Stimulated activated CD4-positive, alpha-beta T cell treated with anti-CD3 and anti-CD28 coated beads, TNF-alpha, amount 100 ng/mL, for 4 hours (primary cell): Measurements from ENCODE around the gene PTPRN2.
"Not testable (repeated sequence)": the region's sequence is repeated elsewhere in the genome, so short reads cannot be mapped to it uniquely, and the experiment has no call there.

Experiments used
- DNase-seq, 3 experiments: peaks; one replicate each; pipeline ENCODE4 v3.0.0-alpha.2; 2020; ENCODE audit warnings: low read depth in 3 of 3

The PTPRN2 gene

GRCh38 chr7:158587162-158588084 lies at the start of gene PTPRN2:
Gene PTPRN2, minus strand, starts transcription at chr7:158587823.
- DNase-seq: peak; percentile 9 to 41 (median 28)

- no peak for DNase-seq
These were observed 45.7 kb upstream of the PTPRN2 start for GRCh38 chr7:158633055-158633956.

GRCh38 chr7:158631574-158632195 lies 44.1 kb upstream of the PTPRN2 start:
- no peak for DNase-seq

- not testable (repeated sequence) for DNase-seq
These were observed 38.7 kb upstream of the PTPRN2 start for GRCh38 chr7:158626289-158626688.

- no peak for DNase-seq
These were observed 35.6 kb upstream of the PTPRN2 start for GRCh38 chr7:158623241-158623640.

- DNase-seq: no peak
These were observed 33.3 kb upstream of the PTPRN2 start for GRCh38 chr7:158620839-158621441.

GRCh38 chr7:158620418-158620817 lies 32.8 kb upstream of the PTPRN2 start:
- no peak for DNase-seq

GRCh38 chr7:158618745-158619140 lies 31.1 kb upstream of the PTPRN2 start:
- DNase-seq: no peak

- DNase-seq: no peak
These were observed 30.1 kb upstream of the PTPRN2 start for GRCh38 chr7:158617737-158618128.

- no peak for DNase-seq
These were observed 28.4 kb upstream of the PTPRN2 start for GRCh38 chr7:158616050-158616449.

GRCh38 chr7:158614700-158615099 lies 27.1 kb upstream of the PTPRN2 start:
- DNase-seq: no peak

GRCh38 chr7:158613481-158613880 lies 25.9 kb upstream of the PTPRN2 start:
- no peak for DNase-seq

GRCh38 chr7:158612546-158612945 lies 24.9 kb upstream of the PTPRN2 start:
- DNase-seq: no peak

GRCh38 chr7:158611541-158611940 lies 23.9 kb upstream of the PTPRN2 start:
- DNase-seq: no peak

GRCh38 chr7:158609313-158609974 lies 21.8 kb upstream of the PTPRN2 start:
- DNase-seq: no peak

GRCh38 chr7:158607563-158607962 lies 19.9 kb upstream of the PTPRN2 start:
- DNase-seq: no peak

GRCh38 chr7:158606671-158607424 lies 19.2 kb upstream of the PTPRN2 start:
- DNase-seq: no peak

- DNase-seq: no peak
These were observed 18.5 kb upstream of the PTPRN2 start for GRCh38 chr7:158606129-158606528.

GRCh38 chr7:158603773-158604755 lies 16.4 kb upstream of the PTPRN2 start:
- no peak for DNase-seq
